ENCODE data around the gene INAVA.
A peak's percentile ranks its signal among the peaks of the same experiment; 100 is the strongest.

DNA sequence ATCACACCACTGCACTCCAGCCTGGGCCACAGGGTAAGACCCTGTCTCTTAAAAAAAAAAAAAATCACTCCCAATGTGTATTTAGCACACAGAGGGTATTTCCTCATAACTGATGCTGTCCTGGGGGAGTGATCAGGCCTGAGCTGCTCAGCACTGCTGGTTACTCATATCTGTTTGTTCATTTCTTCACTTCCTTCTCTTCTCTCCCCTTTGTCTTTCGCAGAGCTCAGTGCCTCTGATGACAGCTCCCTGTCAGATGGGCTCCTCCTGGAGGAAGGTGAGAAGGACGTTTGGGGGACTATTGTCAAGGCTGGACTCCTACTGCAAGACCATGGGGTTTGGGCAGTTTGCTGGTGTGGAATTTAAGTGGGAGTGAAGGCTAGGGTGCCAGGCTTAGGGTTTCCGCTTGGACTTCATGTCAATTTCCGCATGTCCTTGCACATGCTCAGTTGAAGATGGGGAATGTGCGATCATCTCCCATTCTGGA lies 13.0 kb downstream of the INAVA start:
- TF ChIP-seq KDM1A (IDR thresholded peaks at IDR 0.05; ENCODE audit: low read depth): no peak
- TF ChIP-seq POLR2A (IDR thresholded peaks at IDR 0.05; ENCODE audit: low read length): no peak
- TF ChIP-seq RCOR1 (IDR thresholded peaks at IDR 0.05; ENCODE audit: low read depth, low read length): no peak
- no peak for TF ChIP-seq CTCF (IDR thresholded peaks at IDR 0.05)
- TF ChIP-seq SMC3 (IDR thresholded peaks at IDR 0.05): no peak
- TF ChIP-seq EP300 (IDR thresholded peaks at IDR 0.05): peak in 1 of 2 experiments; percentile 48; a peak in 1 of 5 replicates
- TF ChIP-seq PBX3 (IDR thresholded peaks at IDR 0.05): no peak
- TF ChIP-seq MAFK (IDR thresholded peaks at IDR 0.05; ENCODE audit: partially characterized antibody): no peak
- TF ChIP-seq NR3C1 (IDR thresholded peaks at IDR 0.05): no peak
- TF ChIP-seq MAX (IDR thresholded peaks at IDR 0.05): peak; percentile 41; the same call in 1 of the 2 replicates
- TF ChIP-seq MYC (IDR thresholded peaks at IDR 0.05; ENCODE audit: borderline replicate concordance, low read length): no peak
- TF ChIP-seq ELK1 (IDR thresholded peaks at IDR 0.05; ENCODE audit: low read depth, low read length): no peak
- TF ChIP-seq, protein P1, sequence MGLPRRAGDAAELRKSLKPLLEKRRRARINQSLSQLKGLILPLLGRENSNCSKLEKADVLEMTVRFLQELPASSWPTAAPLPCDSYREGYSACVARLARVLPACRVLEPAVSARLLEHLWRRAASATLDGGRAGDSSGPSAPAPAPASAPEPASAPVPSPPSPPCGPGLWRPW (IDR thresholded peaks at IDR 0.05): no peak
